K562 (cell line): ENCODE data around the gene NCAPD2. TPM values are rescaled to one million over a fixed set of nuclear protein-coding genes. Genes with fewer than 3 reads are reported as not detected.

ENCODE experiments used
- ATAC-seq: fragments of 200-7000 bp; cut with Tn5 transposase; 3 replicates; pipeline ENCODE4 v1.9.1; 2020; ENCODE audit warnings: moderate library complexity
- BruUV-seq: library from RNA; stranded (reverse); fragments of 400-500 nt; replicated peaks from 2 replicates; lab custom pipeline; 2021; lab: Mats Ljungman, UMichigan
- CTCF ChIA-PET: fragments of 300-600 bp; formaldehyde crosslinking; extraction: SDS; loops from one replicate; lab custom pipeline; 2021; ENCODE audit warnings: low intra/inter-chr PET ratio; lab: Yijun Ruan, JAX
- POLR2A ChIA-PET: fragments of 300-600, 350-650 bp; sonication (Branson Sonifier 250); formaldehyde crosslinking; extraction: SDS; loops from one replicate; lab custom pipeline; 2021; ENCODE audit warnings: antibody characterized with exemption, inconsistent platforms; lab: Yijun Ruan, JAX
- DNase-seq, 4 experiments: peaks; one replicate each; pipeline versions ENCODE4 v3.0.0 to v3.0.0-alpha.2; 2011 to 2018; ENCODE audit warnings: low spot score in 3 of 4, mixed read lengths in 3 of 4; ENCODE audit errors: extremely low read depth in 1 of 4
- FAIRE-seq: peaks from 2 replicates; lab custom pipeline; 2011; peaks lifted over from hg19 to GRCh38; lab: Jason Lieb, UNC
- H2AFZ ChIP-seq: 2 replicates; pipeline ENCODE4 v1.6.0; 2011; ENCODE audit warnings: low read depth, low read length, control low read depth, inconsistent platforms
- H3K27ac ChIP-seq: fragments of 200-600 bp; 3 replicates; pipeline ENCODE4 v1.8.0; 2011; ENCODE audit warnings: low read depth, mild to moderate bottlenecking, control low read depth, inconsistent platforms, low read length, moderate library complexity, mixed read lengths; ENCODE audit errors: extremely low read depth
- H3K27me3 ChIP-seq, 2 experiments: fragments of 300-600 bp in 1 of 2; 2 replicates in 1 of 2; 3 replicates in 1 of 2; pipeline versions ENCODE4 v1.6.0 to v1.8.0; 2011; ENCODE audit warnings: inconsistent platforms in 2 of 2, low read length in 2 of 2, mild to moderate bottlenecking in 1 of 2, mixed read lengths in 1 of 2, moderate library complexity in 1 of 2; ENCODE audit not compliant: control insufficient read depth in 2 of 2, insufficient read depth in 2 of 2
- H3K36me3 ChIP-seq: fragments of 300-600 bp; 3 replicates; pipeline ENCODE4 v1.8.0; 2011; ENCODE audit warnings: mild to moderate bottlenecking, low read length, inconsistent platforms; ENCODE audit not compliant: control insufficient read depth, insufficient read depth
- H3K4me1 ChIP-seq, 2 experiments: fragments of 200-600 bp in 1 of 2; replicated peaks in 1 of 2; 2 replicates in 1 of 2; 3 replicates in 1 of 2; pipeline versions ENCODE4 v1.5.1 to v1.8.0; 2011; ENCODE audit warnings: inconsistent platforms in 2 of 2, low read length in 2 of 2, mild to moderate bottlenecking in 1 of 2, mixed read lengths in 1 of 2, moderate library complexity in 1 of 2; ENCODE audit not compliant: control insufficient read depth in 2 of 2, insufficient read depth in 2 of 2
- H3K4me2 ChIP-seq: 2 replicates; pipeline ENCODE4 v1.6.1; 2011; ENCODE audit warnings: low read length, control low read depth, inconsistent platforms, mixed read lengths; ENCODE audit not compliant: insufficient read depth
- H3K4me3 ChIP-seq: fragments of 200-600 bp; sonication (generic), shearing (Covaris generic); 2 replicates; pipeline ENCODE4 v1.5.1; 2016; ENCODE audit warnings: control low read depth, inconsistent platforms
- H3K79me2 ChIP-seq: fragments of 200-600 bp; 3 replicates; pipeline ENCODE4 v1.8.0; 2011; ENCODE audit warnings: low read length, inconsistent platforms; ENCODE audit not compliant: control insufficient read depth, insufficient read depth
- H3K9ac ChIP-seq, 2 experiments: 2 replicates each; pipeline versions ENCODE4 v1.6.0 to v1.6.1; 2011; ENCODE audit warnings: low read depth in 2 of 2, low read length in 2 of 2, control low read depth in 1 of 2, inconsistent platforms in 1 of 2, mild to moderate bottlenecking in 1 of 2, mixed read lengths in 1 of 2; ENCODE audit not compliant: insufficient read depth in 1 of 2
- H3K9me1 ChIP-seq: one replicate; pipeline ENCODE4 v1.6.0; 2011; ENCODE audit warnings: inconsistent platforms, mild to moderate bottlenecking, low read length, moderate library complexity; ENCODE audit not compliant: control insufficient read depth, insufficient read depth
- H3K9me3 ChIP-seq: replicated peaks from 2 replicates; pipeline ENCODE4 v1.5.1; 2011; ENCODE audit warnings: low read depth, low read length, inconsistent platforms; ENCODE audit not compliant: control insufficient read depth, insufficient read depth
- H4K20me1 ChIP-seq: replicated peaks from 2 replicates; pipeline ENCODE4 v1.6.1; 2011; ENCODE audit warnings: low read length, inconsistent platforms, mixed read lengths; ENCODE audit not compliant: control insufficient read depth, insufficient read depth
- CBX3 ChIP-seq, 2 experiments: IDR thresholded peaks; 1 replicate in 1 of 2; 2 replicates in 1 of 2; pipeline ENCODE4 v1.6.1; 2012; ENCODE audit warnings: inconsistent platforms in 2 of 2, low read length in 2 of 2, borderline replicate concordance in 1 of 2, control low read depth in 1 of 2
- KLF13 ChIP-seq: fragments of 450-650 bp; IDR thresholded peaks from 2 replicates; pipeline ENCODE4 v1.6.1; 2016; ENCODE audit warnings: missing genetic modification characterization, low read depth, mild to moderate bottlenecking, missing compliant biosample characterization, moderate library complexity, borderline replicate concordance
- POLR2H ChIP-seq: IDR thresholded peaks from 2 replicates; pipeline ENCODE4 v1.6.1; 2016; ENCODE audit warnings: missing genetic modification characterization, low read depth, mild to moderate bottlenecking, control low read depth, missing compliant biosample characterization, moderate library complexity
- RBFOX2 ChIP-seq: fragments of 200-400 bp; formaldehyde crosslinking; IDR thresholded peaks from 2 replicates; pipeline ENCODE4 v1.6.1; 2017; ENCODE audit warnings: low read depth, mild to moderate bottlenecking, low read length, moderate library complexity
- SMC3 ChIP-seq: conservative IDR thresholded peaks from 2 replicates; pipeline ENCODE4 v1.6.1; 2011; ENCODE audit warnings: low read depth, low read length, improper control_type of control experiment; ENCODE audit not compliant: insufficient read depth
- TAF7 ChIP-seq: fragments of 450-650 bp; IDR thresholded peaks from 2 replicates; pipeline ENCODE4 v1.6.1; 2016; ENCODE audit warnings: missing genetic modification characterization, missing compliant biosample characterization
- TRIM28 ChIP-seq: fragments of 450-650 bp; IDR thresholded peaks from 2 replicates; pipeline ENCODE4 v1.6.1; 2017
- VEZF1 ChIP-seq: fragments of 200-800 bp; sonication (Bioruptor generic); IDR thresholded peaks from 2 replicates; pipeline ENCODE4 v1.6.1; 2017; ENCODE audit warnings: missing genetic modification characterization, missing compliant biosample characterization
- ZBTB7A ChIP-seq: IDR thresholded peaks from 2 replicates; pipeline ENCODE4 v1.6.1; 2011; ENCODE audit warnings: low read depth, mild to moderate bottlenecking, low read length, moderate library complexity, borderline replicate concordance; ENCODE audit not compliant: control insufficient read depth
- ZC3H4 ChIP-seq: sonication (generic); formaldehyde crosslinking; IDR thresholded peaks from 2 replicates; pipeline ENCODE4 v1.9.0; 2021; ENCODE audit warnings: missing genetic modification reagents, borderline replicate concordance
- ZNF184 ChIP-seq: sonication (generic); formaldehyde crosslinking; IDR thresholded peaks from 2 replicates; pipeline ENCODE4 v1.5.0; 2020; ENCODE audit warnings: missing genetic modification reagents
- ZNF354B ChIP-seq: fragments of 250-450 bp; sonication (Bioruptor Pico); IDR thresholded peaks from 2 replicates; pipeline ENCODE4 v1.4.0; 2020
- ZNF766 ChIP-seq: fragments of 200-800 bp; sonication (Bioruptor generic); conservative IDR thresholded peaks from 2 replicates; pipeline ENCODE4 v1.6.1; 2016; ENCODE audit warnings: missing genetic modification characterization, missing compliant biosample characterization
- WGBS: fragments of 100-300 bp; shearing (Covaris generic); methylation state at CpG from one replicate; pipeline ENCODE4 v1.1.6; 2016; ENCODE audit warnings: low coverage, mixed read lengths; ENCODE audit not compliant: insufficient coverage; ENCODE audit errors: missing lambda C conversion rate; 5-methylcytosine and 5-hydroxymethylcytosine counted together
- in situ Hi-C: fragments of 300-500 bp; cut with MboI; formaldehyde crosslinking; loops from 4 replicates; pipeline ENCODE4 v1.15.0; 2018; ENCODE audit warnings: inconsistent platforms, mixed read lengths
- intact Hi-C: fragments of 100-400 bp; cut with micrococcal nuclease; formaldehyde crosslinking; loops from 2 replicates; pipeline ENCODE4 v1.14.2; 2022
- polyA plus RNA-seq, 8 experiments: library from polyadenylated mRNA; depleted of rRNA in 4 of 8; stranded (reverse) in 5 of 8; unstranded in 3 of 8; fragments of >200 nt; fragmentation: Nextera tagmentation in 2 of 8; fragmentation: Illumina TruSeq in 1 of 8; extraction: Ambion mirVana in 2 of 8; extraction: Trizol in 1 of 8; gene quantifications; 2 replicates each; pipeline versions ENCODE4 v1.2.1 to v1.2.3, GENCODE V29; 2011 to 2014; ENCODE audit warnings: inconsistent platforms in 1 of 8, missing spikeins in 1 of 8
- total RNA-seq, 7 experiments: library from RNA; depleted of rRNA in 6 of 7; stranded (reverse); fragments of >200 nt in 6 of 7; fragmentation: Illumina TruSeq in 2 of 7; extraction: Trizol in 2 of 7; gene quantifications; 2 replicates each; pipeline versions ENCODE4 v1.2.1 to v1.2.3, GENCODE V29; 2011 to 2021; ENCODE audit warnings: low replicate concordance in 1 of 7

Gene NCAPD2
- total and polyA plus RNA-seq, 9 of the 15 experiments (the other 6 are each of a cell fraction or from before 2014, with no cell fraction given), result 16.9 to 93.7 (median 68.3) TPM

- H3K4me2 ChIP-seq, result peak within 1 kb of the TSS; percentile 89
- H4K20me1 ChIP-seq, result no peaks in the 10 kb centered on the region
- H3K9me1 ChIP-seq, result no peaks in the 10 kb centered on the region
- intact Hi-C loops (no loop called here), in situ Hi-C loops (no loop called here)
- H3K27ac ChIP-seq, result peak within 1 kb of the TSS; percentile 86
- CTCF ChIA-PET, result no interaction called here
- peak; percentile 93 for ATAC-seq
- H3K4me3 ChIP-seq, result peak within 1 kb of the TSS; percentile 50
- H3K4me1 ChIP-seq, result peaks cover 0 to 15% of the 10 kb centered on the region in 2 experiments; a peak in 3 of 5 replicates
- WGBS, result under 1% methylated on average over 26 of the region's 39 CpGs
- peak; percentile 71 for FAIRE-seq
- no peaks in the 10 kb centered on the region for H3K9me3 ChIP-seq
- TSS peak; percentile 93 for BruUV-seq
- POLR2A ChIA-PET, result interaction anchor here (0.6 to 1.9 kb wide), 12 partner anchors 9 to 360 kb away, joined by 3 to 12 read pairs (median 4); partner anchors contain the start of genes GAPDH, TAPBPL and VAMP1
- peaks cover 44% of the 10 kb centered on the region for H3K79me2 ChIP-seq
- peak within 1 kb of the TSS; percentile 92 for H2AFZ ChIP-seq
- peak; percentile 86 to 95 (median 90) for DNase-seq
- H3K36me3 ChIP-seq, result peaks cover 35% of the 10 kb centered on the region
- H3K27me3 ChIP-seq, result no peaks in the 10 kb centered on the region
- H3K9ac ChIP-seq, result peak within 1 kb of the TSS; percentile 83 to 94
- TF ChIP-seq SMC3, result no peak
- TF ChIP-seq ZNF766 (CRISPR knock-in tag), result no peak
- peak; percentile 85 for TF ChIP-seq RBFOX2
- no peak for TF ChIP-seq ZC3H4 (CRISPR knock-in tag)
- TF ChIP-seq VEZF1 (CRISPR knock-in tag), result peak; percentile 80
- TF ChIP-seq ZBTB7A, result peak; percentile 45; the same call in 1 of the 2 replicates
- TF ChIP-seq POLR2H (tag), result no peak
- no peak for TF ChIP-seq ZNF184 (CRISPR knock-in tag)
- no peak for TF ChIP-seq TRIM28
- peak; percentile 45; the same call in 1 of the 2 replicates for TF ChIP-seq KLF13 (tag)
- TF ChIP-seq ZNF354B (CRISPR knock-in tag), result no peak
- TF ChIP-seq TAF7 (tag), result peak; percentile 50; the same call in 1 of the 2 replicates
- no peak for TF ChIP-seq CBX3 (IDR thresholded peaks at IDR 0.05; ENCODE audit: borderline replicate concordance in 1 of 2, low read length in 2 of 2)
Observed at GRCh38 chr12:6492838-6493496, 935 bp upstream of the NCAPD2 start, which contains the start of gene MRPL51. Gene MRPL51, minus strand, starts transcription at chr12:6493262. Its CDS starts 126 bp downstream, at chr12:6493136.
